GM21576 (cell line): ENCODE data around the gene KLHL22.
"Not testable (repeated sequence)": the region's sequence is repeated elsewhere in the genome, so short reads cannot be mapped to it uniquely, and the experiment has no call there.

Source experiments
- ATAC-seq: cut with Tn5 transposase; IDR thresholded peaks from one replicate; pipeline ENCODE4 v1.9.1; 2021; ENCODE audit warnings: mild to moderate bottlenecking, moderate library complexity; ENCODE audit not compliant: unreplicated experiment

The KLHL22 gene

GRCh38 chr22:20504293-20504922, 8.8 kb upstream of the KLHL22 start:
- ATAC-seq = not testable (repeated sequence)

GRCh38 chr22:20503816-20504215, 8.2 kb upstream of the KLHL22 start:
- no peak for ATAC-seq

DNA sequence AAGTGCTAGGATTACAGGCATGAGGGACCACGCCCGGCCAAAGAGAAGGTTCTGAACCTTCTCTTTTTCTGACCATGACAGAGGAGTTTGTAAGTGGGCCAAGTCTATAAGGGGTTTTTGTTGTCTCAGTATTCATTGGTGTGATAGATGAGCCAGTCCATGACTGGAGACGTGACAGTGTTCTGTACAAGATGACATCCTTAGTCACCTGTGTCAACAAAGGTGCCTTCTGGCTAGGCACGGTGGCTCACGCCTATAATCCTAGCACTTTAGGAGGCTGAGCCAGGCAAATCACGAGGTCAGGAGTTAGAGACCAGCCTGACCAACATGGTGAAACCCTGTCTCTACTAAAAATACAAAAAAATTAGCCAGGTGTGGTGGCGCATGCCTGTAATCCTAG, 4.2 kb upstream of the KLHL22 start:
- ATAC-seq = no peak

- no peak for ATAC-seq
These were observed 3.3 kb upstream of the KLHL22 start for GRCh38 chr22:20498913-20499312.

DNA sequence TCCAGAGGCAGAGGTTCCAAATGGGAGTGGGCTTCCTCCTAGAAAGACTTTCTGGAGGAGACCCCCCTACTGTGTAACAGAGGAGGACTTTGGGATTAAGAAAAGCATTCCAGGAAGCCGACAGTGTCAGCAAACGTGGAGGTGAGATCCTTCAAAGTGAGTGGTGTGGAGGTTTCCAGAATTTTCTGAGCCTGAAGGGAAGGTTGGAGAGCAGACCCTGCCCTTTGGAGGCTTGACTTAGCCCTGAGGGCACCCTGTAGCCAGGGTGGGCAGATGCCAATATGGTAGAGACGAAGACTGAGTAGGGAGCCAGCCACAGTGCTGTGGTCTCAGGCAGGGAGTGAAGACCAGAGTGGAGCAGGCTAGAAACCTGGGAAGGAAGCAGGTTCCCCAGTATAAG, 1.8 kb upstream of the KLHL22 start:
- ATAC-seq = no peak

- ATAC-seq = peak; percentile 66
These were observed 476 bp upstream of the KLHL22 start for GRCh38 chr22:20495861-20496681.

- ATAC-seq = no peak
These were observed 4.2 kb downstream of the KLHL22 start for GRCh38 chr22:20491346-20491745.

- ATAC-seq = no peak
These were observed 4.7 kb downstream of the KLHL22 start for GRCh38 chr22:20490941-20491307.

DNA sequence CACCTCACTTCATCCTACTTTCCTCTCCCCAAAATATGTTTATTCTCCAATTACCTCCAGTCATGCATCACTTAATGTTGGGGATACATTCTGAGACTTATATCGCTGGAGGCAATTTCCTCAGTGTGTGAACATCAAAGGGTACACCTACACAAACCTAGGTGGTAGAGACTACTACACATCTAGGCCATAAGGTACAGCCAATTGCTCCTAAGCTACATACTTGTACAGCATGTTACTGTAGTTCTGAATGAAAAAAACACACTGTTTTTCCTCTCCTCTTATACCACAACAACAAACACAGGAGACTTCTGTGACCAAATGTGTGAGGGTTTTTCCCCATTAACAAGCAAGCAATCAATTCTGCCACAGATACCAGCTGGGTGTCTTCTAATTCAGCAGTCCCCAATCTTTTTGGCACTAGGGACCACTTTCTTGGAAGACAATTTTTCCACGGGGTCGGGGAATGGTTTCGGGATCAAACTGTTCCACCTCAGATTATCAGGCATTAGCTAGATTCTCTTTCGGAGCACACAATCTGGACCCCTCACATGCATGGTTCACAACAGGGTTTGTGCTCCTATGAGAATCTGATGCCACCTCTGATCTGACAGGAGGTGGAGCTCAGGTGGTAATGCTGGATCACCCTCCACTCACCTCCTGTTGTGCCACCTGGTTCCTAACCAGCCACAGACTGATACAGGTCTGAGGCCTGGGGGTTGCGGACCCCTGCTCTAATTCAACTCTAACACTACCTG, 5.2 kb downstream of the KLHL22 start:
- no peak for ATAC-seq

DNA sequence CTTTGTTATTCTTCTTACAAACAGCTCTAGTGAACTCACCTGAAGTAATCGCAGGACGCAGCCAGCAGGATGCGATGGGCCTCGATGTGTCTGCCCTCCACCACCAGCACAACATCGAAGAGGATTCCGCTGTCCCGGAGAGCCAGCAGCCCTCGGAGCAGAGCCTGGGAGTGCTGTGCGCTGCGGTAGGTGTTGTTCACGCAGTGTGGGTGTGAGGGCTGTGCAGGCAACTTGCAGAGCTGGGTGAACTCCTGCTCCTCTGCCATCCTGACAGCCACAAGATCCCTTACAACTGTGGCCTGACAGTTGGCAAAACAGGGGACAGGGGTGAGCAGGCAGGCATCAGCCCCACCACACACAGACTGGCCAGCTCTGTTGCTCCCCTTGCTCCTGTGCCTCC, 6.6 kb downstream of the KLHL22 start:
- no peak for ATAC-seq

GRCh38 chr22:20487715-20488114, 7.9 kb downstream of the KLHL22 start:
- no peak for ATAC-seq

DNA sequence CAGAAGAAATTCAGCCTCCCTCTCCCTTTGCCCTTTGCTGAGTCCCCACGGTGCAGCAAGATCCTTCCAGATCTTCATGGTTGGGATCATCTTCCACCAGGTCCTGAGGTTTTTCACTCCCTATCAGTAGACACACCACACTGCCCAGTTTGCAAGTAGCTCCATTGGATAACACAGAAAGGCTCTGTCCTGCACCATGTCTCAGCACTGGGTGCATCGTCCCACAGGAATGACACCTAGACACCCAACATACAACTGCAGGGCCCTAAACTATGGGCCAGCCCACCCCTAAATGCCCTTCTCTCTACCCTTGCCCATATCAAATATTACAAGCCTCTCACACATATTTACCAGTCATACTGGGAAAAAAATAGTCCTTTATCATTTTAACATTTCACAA, 9.4 kb downstream of the KLHL22 start:
- no peak for ATAC-seq

- ATAC-seq = no peak
These were observed 10.5 kb downstream of the KLHL22 start for GRCh38 chr22:20484948-20485683.

GRCh38 chr22:20483771-20484170, 11.8 kb downstream of the KLHL22 start:
- ATAC-seq = no peak

DNA sequence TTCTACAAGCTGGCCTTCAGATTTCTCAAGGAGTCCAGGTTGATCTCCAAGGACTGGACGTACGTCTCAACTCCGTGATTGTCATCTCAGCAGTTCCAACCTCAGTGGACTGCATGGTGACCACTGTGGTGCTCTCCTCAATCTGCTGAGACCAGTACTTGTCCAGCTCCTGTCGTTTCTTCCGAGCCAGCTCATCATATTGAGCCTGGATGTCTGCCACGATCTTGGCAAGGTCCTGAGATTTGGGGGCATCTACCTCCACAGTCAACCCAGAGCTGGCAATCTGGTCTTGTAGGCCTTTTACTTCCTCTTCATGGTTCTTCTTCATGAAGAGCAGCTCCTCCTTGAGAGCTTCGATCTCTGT, 12.5 kb downstream of the KLHL22 start:
- not testable (repeated sequence) for ATAC-seq

GRCh38 chr22:20479612-20480196, 15.9 kb downstream of the KLHL22 start:
- no peak for ATAC-seq

DNA sequence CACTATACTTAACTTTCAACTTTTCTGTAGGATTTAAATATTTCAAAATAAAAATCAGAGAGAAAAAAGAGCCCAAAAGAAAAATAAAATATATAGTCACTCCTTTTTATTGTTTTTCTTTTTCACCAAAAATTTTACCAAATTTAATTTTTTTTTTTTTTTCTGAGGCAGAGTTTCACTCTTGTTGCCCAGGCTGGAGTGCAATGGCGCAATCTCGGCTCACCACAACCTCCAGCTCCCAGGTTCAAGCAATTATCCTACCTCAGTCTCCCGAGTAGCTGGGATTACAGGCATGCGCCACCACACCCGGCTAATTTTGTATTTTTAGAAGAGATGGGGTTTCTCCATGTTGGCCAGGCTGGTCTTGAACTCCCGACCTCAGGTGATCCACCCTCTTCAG, 17.5 kb downstream of the KLHL22 start:
- ATAC-seq = not testable (repeated sequence)

GRCh38 chr22:20475569-20475968, 20.0 kb downstream of the KLHL22 start:
- not testable (repeated sequence) for ATAC-seq

DNA sequence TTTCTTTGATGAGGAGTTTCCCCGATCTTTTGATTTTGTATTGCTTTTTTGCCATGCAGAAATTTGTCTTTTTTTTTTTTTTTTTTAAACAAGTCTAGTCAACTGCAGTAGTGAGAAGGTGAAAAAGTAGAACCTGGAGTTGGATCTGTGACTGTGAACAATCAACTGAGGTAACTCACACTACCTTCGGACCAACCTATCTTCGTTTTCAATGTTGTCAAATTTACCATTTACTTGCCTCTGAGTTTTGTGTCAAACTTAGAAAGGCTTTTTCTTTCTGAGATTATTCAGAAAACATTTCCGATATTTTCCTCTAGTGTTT, 20.5 kb downstream of the KLHL22 start:
- ATAC-seq = no peak

DNA sequence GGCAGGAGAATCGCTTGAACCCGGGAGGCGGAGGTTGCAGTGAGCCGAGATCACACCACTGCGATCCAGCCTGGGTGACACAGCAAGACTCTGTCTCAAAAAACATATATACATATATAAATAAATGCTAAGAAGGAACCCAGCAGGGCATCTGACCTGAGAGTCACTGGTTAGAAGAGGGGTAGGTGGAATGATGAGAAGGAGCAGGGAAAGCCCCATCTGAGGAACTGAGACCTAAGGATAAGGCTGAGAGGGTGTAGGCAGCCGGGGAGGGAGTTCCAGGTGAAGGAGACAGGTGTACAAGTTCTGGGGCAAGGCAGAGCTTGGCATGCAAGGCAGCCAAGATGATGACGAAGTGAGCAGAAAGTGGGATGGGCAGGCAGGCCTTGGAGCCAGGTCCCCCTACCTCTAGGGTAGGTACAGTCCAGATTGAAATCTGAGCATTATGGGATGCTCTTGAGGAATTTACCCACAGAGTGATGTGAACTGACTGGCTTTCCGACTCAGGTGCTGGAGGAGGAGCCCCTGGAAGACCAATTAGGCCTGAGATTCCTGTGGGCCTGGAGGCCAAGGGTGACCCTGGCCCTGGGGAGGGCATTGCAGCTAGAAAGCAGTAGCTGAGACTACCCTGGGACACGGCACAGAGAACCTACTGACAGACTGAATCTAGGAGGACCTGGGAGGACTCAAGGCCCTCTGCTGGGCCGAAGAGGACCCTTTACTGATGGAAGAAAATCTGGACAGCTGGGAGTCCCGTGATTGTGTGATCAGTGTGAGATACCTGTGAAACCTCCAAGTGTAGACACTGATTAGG, 22.8 kb downstream of the KLHL22 start:
- no peak for ATAC-seq
